DND-41 (cell line): ENCODE results near the gene CR2.

Source experiments
- CTCF ChIP-seq: IDR thresholded peaks from 2 replicates; pipeline ENCODE4 v1.5.1; 2012; ENCODE audit warnings: borderline replicate concordance, low read length, moderate library complexity, mild to moderate bottlenecking; ENCODE audit not compliant: poor library complexity, severe bottlenecking; ENCODE audit errors: extremely low read depth
- EZH2 ChIP-seq: IDR thresholded peaks from 3 replicates; pipeline ENCODE4 v1.6.1; 2012; ENCODE audit warnings: borderline replicate concordance, low read depth, mild to moderate bottlenecking, moderate library complexity, low read length, inconsistent platforms; ENCODE audit not compliant: severe bottlenecking

GRCh38 chr1:207428783-207429182, 25.3 kb upstream of the CR2 start:
- no peak for TF ChIP-seq CTCF
- TF ChIP-seq EZH2 = no peak
